Stimulated activated CD4-positive, alpha-beta T cell treated with anti-CD3 and anti-CD28 coated beads, Interleukin-1b, Interleukin-23, amount 100 ng/mL, for 4 hours (primary cell): ENCODE measurements around the gene CPXM2.

ENCODE experiments used
- DNase-seq, 2 donors: peaks; one replicate each; pipeline ENCODE4 v3.0.0-alpha.2; 2020; ENCODE audit warnings: low read depth in 2 of 2

The CPXM2 gene

DNA sequence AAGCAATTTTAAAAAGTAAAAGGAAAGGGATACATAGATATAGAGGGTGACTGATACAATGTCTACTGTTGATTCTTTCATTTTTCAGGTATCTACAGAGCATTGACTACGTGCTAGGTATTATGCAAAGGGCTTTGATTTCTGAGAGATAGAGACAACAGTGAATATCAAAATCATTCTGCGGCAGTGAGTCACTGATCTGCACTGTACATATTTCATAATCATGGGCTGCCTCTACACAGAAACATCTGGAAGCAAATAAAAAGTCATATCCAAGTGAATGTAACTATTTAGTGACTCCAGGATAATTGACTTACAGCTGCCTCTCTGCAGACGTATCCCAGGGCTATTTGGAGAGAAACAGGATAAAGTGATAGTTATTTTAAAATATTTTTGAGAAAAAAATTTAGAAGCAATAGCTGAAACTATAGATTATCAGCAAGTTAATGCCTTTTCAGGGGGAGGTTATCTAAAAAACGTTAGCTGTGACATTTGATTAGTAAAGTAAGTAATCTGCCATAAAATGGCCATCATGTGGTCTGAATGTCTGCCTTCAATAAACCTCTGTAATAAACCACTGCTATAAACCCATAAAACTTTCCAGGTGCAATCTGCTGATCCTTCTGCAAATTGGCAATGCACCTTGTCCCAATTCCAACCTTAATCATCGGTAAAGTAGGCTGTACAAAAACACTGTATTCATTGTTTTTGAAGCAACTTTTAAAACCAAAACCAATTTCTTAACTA, 43.7 kb downstream of the CPXM2 start:
- no peak for DNase-seq

DNA sequence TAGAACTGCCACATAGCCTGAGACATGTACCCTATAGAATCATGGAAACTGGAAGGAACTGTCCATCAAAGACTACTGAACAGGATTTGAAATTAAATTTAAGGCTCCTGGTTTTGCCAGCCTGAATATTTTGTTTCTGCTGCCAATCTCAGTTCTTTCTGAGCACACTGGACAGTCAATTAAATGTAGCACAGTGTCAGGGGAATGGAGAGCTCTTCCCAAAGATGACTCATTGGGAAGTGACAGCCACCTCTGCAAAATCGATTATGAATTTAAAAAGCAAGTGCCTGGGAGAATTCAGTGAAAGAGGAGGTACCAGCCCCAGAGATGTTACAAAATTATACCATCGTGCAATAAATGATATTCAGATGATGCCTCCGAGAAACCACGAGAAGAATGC, 47.8 kb downstream of the CPXM2 start:
- DNase-seq: no peak

DNA sequence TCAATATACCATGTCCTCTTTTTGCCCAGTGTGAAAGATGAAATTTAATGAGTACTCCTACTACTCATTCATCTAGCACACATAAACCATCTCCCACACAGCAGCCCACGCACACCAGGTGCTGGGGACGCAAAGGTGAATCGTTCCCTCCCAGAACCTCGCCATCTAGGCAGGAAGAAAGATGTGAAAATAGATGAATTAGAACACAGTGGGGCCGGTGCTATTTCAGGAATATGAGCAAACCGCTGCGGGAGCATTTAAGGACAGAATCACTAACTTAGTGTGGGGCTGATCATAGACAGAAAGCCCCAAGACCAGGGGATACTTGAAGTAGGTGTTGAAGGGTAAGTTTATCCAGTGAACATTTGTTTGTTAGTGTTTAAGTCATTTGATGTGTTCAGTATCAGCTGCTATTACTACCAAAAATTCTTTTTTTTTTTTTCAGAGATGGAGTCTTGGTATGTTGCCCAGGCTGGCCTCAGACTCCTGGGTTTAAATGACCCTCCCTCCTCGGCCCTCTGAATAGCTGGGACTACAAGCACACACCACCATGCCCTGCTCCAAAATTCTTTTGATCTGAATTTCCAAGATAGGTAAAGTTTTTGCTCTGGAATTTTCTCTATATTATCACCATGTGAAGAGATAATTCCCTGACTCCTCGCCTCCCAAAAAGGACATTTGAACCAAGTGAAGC, 48.8 kb downstream of the CPXM2 start:
- no peak for DNase-seq

DNA sequence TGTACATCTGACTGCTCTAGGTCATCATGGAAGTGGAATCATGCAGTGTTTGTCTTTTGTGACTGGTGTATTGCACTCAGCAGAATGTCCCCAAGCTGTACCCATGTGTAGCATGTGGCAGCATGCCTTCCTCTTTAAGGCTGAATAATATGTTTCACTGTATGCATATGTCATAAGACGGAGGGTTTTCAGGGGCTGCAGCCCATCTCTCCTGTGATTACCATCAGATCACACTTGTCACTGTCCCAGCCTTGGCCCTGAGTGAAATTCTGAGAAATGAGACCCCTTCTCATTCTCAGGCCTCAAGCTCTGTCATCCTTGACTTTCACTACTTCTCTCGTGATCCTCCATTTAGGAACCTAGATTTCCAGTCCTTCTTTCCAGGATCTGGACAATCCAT, 50.0 kb downstream of the CPXM2 start:
- no peak for DNase-seq

DNA sequence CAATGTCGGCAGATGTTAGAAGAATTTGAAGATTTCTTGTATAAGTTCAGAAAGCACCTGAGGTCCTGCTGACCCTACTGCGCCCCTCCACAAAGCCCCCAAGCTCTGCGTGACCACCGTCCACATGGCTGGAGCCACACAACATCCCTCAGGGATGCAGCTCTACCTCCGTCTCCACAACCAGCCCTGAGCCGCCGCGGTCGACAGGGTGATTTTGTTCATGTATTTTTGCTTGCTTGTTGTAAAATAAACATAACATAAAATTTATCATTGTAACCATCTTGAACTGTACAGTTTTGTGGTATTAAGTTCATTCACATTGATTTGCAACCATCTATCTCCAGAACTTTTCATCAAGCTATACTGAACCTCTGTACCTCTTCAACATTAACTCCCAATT, 50.5 kb downstream of the CPXM2 start:
- no peak for DNase-seq

DNA sequence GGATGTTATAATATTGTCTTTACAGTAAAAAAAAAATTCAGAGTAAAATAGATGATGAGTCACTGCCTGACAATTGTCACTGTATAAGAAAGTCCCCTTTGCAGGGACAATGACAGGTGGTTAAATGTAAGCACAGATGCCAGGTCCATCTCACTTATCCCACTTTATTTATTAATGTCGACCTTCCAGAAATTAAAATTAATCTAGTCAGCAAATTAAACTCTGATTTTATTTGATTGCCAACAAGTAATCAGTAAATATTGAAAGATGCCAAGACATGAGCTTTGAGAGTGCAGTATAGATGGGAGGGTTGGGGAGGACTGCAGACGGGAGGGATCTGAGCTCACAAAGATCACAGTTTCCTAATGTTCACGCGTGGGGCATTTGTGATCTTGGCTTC, 50.9 kb downstream of the CPXM2 start:
- DNase-seq: no peak

DNA sequence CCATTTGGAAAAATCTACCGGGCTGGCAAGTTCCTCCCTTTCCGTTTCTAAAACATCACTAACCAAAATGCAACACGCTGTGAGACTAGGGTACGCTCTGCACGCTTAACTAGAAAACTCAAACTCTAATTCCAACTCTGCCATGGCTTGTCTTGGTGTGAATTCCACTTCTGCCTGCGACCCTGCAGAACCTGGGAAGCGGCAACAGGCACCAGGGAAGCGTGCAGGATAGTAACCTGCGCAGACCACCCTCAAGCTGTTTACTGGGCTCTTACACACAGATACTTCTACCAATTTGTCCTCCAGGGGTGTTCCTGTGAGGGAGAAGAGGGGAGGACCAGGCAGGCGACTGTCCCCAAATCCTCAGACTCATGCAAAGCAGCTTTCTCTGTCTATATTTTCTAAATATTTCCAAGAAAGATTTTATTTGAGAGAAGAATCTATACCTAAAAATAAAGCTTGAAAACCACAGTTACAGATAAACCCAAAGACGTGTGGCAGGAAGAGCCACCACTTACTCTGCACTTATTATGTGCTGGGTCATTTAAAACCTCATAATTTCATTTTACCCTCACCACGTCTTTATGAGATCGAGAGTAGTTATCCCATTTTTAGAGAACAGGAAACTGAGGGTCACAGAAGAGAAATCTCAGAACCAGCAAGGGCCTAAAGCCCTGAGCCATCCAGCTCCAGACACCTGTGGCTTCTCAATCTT, 52.9 kb downstream of the CPXM2 start:
- DNase-seq: no peak

DNA sequence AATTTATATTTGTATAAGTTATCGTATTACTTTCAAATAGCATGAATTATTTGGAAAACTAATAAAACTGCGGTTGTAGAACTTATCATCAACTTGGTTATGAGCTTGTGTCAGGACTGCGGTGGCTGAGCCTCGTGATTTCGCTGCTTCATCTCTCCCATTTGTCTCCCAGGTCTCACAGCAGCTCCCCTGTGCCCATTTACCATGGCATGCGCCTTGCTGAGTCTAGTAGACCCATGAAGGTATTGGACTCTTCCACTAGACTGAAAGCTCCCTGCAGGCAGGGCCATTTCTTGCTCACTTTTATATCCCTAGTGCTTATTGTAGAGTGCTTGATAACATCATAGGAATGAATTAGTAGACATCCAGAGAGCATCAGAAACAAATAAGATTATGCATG, 53.9 kb downstream of the CPXM2 start:
- no peak for DNase-seq

DNA sequence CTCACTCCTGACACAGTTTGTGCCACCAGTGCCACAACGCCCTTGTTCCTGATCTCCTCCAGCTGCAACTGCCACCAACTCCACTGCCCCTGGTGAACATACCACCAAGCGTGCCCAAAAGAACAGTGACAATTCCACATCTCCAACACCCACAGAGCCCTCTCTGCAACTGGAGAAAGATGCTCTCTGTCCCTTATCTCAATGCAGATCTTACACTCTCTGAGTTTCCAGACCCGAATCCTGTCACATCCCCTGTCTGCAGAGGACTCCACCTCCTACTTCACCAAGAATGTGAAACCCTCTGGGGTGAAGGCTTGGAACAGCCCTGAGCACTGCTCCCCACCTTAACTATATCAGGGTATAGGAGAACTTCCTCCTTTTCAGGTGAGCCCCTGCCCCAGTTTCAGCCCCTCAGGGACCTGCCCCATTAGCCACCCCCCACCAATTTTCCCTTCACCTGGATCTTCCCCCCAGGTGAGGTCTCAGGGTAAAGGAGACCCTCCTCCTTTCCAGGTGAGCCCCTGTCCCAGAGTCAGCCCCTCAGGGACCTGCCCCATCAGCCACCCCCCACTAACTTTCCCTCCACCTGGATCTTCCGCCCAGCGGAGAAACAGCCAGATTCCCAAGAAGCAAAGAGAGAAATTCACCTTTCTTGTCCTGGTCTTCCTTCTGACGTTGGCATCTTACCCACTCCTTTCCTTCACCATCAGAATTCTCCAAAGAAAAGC, 55.0 kb downstream of the CPXM2 start:
- no peak for DNase-seq

DNA sequence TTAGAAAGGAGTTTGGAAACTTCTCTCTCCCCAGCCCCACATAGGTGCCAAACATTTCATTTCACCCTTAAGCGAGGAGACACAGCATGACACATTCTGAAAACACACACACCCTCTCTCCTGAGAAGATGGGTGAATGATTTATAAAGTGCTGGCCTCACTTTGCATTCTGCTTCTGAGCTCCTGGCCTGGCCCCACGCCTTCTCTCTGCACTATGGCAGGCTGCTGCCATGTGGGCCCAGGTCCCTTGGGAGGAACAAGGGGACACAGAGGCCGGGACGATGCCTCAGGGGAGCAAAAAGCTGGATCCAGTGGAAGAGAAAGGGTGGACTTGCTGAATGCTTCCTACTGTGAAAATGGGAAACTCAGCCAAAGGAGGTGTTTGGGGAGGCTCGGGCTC, 56.0 kb downstream of the CPXM2 start:
- DNase-seq: no peak

DNA sequence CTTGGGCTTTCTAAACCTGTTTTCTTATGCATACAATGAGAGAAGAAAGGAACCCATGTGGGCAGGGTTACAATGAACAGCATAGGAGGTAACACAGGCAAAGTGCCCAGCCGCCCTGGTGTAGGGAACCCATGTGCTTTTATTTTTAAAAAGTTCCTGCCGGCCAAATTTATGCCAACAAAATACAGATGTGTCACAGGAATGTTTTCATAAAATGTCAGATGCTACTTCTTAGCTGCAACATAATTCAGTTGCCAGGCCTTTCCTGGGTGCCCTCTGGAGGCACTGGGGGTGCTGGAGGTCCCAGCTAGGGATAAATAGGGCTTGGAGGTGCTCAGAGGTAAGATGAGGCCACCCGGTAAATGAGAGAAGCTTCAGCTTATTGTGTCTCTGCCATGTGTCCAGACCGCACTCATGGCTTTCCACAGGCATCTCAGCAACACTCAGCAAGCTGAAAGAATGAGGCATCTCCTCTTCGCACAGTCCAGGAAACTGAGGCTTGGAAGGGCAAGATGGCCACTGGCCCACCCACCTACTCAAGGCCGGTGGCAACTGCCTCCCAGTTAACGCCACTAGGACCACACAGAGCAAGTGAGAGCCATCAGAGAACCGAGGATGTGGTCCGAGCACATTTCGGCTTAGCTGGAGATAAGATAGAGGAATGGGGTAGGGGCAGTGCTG, 58.3 kb downstream of the CPXM2 start:
- DNase-seq: no peak

DNA sequence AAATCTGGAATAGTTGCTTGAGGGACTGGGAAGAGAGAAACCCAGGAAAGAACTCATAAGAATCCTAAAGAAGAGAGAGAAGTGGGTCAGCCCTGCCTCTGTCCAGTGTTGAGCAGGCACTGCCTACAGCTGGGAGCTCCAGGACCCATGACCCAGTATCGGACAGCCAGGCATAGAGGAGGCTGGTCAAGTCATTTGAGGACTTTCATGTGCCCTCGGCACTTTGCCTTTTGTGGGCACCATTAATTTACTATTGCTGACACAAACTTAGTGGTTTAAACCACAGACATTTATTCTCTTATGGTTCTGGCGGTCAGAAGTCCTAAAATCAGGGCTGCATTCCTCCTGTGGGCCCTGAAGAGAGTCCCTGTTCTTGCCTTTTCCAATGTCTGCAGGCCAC, 60.3 kb downstream of the CPXM2 start:
- no peak for DNase-seq

DNA sequence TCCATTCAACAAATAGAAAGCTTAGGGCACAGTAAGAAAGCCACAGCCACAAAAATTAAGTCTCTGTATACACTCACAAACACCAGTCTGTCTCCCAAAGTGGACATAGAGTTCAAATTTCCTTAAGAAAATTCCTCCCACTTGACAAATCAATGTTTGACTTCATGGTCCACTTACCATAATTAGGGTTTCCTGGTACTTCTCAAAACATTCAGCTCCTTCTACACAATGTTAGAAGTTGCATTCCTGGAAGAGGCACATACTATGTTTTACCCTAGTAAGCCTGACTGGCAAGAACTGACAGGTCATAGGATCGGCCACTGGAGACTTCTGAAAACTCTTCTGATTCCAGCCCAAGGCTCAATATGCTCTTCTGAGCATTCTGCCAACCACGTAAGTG, 70.5 kb downstream of the CPXM2 start:
- DNase-seq: no peak

DNA sequence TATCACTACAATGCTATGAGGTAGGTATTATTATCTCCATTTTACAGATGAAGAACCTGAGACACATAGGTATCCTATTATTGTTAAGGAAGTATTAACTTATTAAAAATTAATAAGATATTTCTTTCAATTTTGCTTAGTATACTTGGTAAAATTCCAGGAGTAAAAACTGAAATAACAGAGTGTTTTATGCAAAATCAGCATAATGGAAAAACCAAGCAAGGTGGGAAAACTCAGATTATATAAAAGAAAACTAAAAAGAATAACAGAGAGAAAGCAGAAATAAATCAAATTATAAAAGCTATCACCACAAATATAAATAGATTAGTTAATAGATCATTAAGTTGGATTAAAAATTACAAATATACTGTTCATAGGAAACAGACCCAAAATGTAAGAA, 82.0 kb downstream of the CPXM2 start:
- DNase-seq: no peak

DNA sequence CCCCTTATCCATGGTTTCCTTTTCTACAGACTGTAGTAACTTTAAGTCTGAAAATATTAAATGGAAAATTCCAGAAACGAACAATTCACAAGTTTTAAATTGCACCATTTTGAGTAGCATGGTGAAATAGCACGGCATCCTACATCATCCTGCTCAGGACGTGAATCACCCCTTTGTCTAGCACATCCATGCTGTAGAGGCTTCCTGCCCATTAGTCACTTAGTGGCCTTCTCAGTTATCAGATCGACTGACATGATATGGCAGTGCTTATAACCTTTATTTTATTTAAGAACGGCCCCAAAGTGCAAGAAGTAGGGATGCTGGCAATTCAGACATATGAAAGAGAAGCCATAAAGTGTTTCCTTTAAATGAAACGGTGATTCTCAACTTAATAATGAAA, 82.7 kb downstream of the CPXM2 start:
- DNase-seq: no peak

DNA sequence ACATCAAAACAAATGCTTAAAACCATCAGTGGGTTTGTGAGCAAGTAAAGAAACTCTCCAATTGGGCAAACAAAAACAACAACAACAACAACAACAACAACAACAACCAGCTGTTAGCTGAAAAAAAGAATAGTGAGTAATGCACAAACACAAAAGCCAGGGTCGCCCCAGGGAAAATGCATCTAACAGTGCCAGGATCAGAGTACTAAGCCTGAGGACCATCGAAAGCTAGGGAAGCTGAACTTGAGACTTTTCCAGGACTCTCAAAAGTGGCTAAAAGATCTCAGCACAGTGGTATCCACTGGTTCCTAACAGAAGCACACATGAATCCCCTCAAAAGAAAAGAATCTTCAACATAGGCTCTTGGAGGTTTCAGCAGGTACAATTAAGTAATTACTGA, 83.3 kb downstream of the CPXM2 start:
- no peak for DNase-seq

DNA sequence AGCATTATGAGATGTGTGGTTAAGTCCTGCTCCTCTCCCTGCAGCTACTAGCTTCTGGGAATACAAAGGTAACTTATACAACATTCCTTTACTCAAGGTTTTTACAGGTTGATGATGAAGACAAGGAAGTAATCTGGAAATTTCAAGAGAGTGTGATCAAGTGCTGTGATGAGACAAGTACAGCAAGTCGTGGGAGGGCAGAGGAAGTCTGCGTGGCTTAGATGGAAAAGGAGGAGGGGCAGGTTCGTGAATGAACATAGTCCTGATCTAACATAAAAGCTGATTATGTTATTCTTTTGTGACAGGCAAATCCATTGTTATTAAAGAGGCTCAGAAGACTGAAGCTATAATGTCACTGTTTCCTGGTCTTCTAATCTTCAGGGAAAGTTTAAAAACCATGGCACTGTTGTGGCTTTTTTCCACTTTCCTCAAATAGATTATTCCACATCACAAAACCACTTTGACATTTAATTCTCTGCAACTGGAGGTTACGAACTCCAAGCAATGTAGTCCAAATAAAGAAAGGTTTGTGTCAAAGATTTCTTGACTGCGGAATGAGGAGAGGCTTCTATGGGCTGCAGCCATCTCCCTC, 84.1 kb downstream of the CPXM2 start:
- DNase-seq: no peak

DNA sequence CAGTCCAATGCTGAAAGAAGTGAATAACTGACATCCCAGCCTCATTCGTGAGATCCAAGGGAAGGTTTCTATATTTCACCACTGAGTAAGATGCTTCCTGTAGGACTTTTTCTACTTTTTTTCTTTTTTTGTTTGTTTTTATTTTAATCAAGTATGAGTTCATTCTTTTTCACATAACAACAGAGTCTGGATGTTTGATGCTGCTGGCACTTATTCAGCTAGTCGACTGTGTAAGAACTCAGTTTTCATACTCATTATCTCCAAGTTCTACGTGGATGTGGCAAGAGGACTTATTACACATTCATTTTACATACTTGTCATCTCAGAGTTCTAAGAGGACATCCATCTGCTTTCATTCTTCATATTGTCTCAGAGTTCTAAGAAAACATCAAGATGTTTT, 86.9 kb downstream of the CPXM2 start:
- no peak for DNase-seq

DNA sequence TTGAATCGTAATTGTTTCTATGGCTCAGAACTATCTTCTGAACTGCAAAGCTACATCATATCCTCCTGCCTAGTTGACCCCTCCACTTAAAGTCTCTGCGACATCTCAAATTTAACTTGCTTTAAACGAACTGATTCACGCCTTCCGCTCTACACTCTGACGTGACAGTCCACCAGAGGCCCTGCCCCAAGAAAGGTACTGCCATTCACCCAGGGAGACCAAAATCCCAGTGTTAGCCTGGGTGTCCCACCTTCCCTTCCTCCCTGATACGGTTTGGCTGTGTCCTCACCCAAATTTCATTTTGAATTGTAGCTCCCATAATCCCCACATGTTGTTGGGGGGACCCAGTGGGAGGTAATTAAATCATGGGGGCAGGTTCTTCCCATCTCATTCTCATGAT, 90.8 kb downstream of the CPXM2 start:
- no peak for DNase-seq

DNA sequence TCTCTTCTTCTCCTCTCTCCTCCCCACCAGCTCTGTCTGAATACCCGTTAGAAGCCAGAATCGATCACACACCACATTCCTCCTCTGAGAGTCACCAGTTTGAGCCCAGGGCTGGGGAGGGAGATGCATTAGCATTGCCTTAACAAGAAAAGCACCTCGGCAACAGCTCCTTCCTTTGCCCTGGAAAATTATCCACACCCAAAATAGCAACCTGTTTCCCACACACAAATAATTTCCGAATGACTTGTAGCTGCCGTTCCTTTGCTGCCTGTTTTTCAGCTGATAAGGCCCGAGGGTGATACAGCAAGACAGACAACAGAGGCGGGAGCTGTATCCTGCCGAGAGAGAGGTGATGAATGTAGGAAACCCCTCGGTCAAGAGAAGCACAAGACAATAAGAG, 91.3 kb downstream of the CPXM2 start:
- no peak for DNase-seq

DNA sequence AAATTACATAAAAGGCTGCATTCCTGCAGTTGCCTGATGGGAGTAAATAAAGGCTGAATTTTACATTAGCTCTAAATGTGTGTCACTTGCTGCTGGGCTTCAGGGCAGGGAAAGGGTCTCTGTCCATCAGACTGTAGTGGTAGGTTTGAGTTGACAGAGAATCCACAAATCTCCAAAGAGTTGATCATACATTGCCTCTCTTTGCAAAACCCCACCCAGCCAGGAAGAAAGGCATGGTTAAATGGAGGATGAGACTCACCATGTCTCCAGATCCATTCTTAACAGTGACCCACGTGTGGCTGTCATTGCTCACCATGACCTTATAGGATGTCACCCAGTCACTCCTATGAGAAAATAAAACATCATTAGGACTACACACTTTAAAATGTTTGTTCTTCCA, 92.8 kb downstream of the CPXM2 start:
- no peak for DNase-seq
